SK-N-SH treated with all-trans-retinoic acid at 6 μM for 48 hours (cell line): Measurements from ENCODE around the gene CIDEC.
A peak's percentile ranks its signal among the peaks of the same experiment; 100 is the strongest.

ENCODE experiments used
- ATAC-seq: fragments of 200-7000 bp; cut with Tn5 transposase; 3 replicates; pipeline ENCODE4 v1.9.1; 2020; ENCODE audit warnings: mild to moderate bottlenecking, moderate library complexity
- ARNTL ChIP-seq: fragments of 450-650 bp; formaldehyde crosslinking; IDR thresholded peaks from 2 replicates; pipeline ENCODE4 v1.5.0; 2020; ENCODE audit warnings: low read depth, mild to moderate bottlenecking, moderate library complexity, borderline replicate concordance
- BACH2 ChIP-seq: fragments of 250-450 bp; sonication (Bioruptor Pico); IDR thresholded peaks from 2 replicates; pipeline ENCODE4 v1.9.0; 2021; ENCODE audit warnings: mild to moderate bottlenecking, borderline replicate concordance
- CSDC2 ChIP-seq: fragments of 250-450 bp; sonication (Bioruptor Pico); IDR thresholded peaks from 2 replicates; pipeline ENCODE4 v1.5.0; 2020; ENCODE audit warnings: mild to moderate bottlenecking, moderate library complexity
- ESRRG ChIP-seq: fragments of 250-450 bp; sonication (Bioruptor Pico); IDR thresholded peaks from 2 replicates; pipeline ENCODE4 v1.6.1; 2021; ENCODE audit warnings: mild to moderate bottlenecking
- GLIS3 ChIP-seq: fragments of 250-450 bp; sonication (Bioruptor Pico); IDR thresholded peaks from 2 replicates; pipeline ENCODE4 v1.5.0; 2020; ENCODE audit warnings: mild to moderate bottlenecking, moderate library complexity
- ISL1 ChIP-seq: fragments of 250-450 bp; sonication (Bioruptor Pico); IDR thresholded peaks from 2 replicates; pipeline ENCODE4 v2.1.2; 2022; ENCODE audit warnings: mild to moderate bottlenecking, moderate library complexity
- OSR1 ChIP-seq: fragments of 250-450 bp; sonication (Bioruptor Pico); IDR thresholded peaks from 2 replicates; pipeline ENCODE4 v1.8.0; 2022; ENCODE audit warnings: moderate library complexity, mild to moderate bottlenecking, inconsistent platforms
- RARB ChIP-seq: fragments of 250-450 bp; sonication (Bioruptor Pico); IDR thresholded peaks from 2 replicates; pipeline ENCODE4 v1.8.0; 2021; ENCODE audit warnings: mild to moderate bottlenecking, moderate library complexity
- TCF4 ChIP-seq: fragments of 250-450 bp; sonication (Bioruptor Pico); IDR thresholded peaks from 2 replicates; pipeline ENCODE4 v1.8.0; 2021; ENCODE audit warnings: mild to moderate bottlenecking, moderate library complexity, borderline replicate concordance
- TOX ChIP-seq: fragments of 250-450 bp; sonication (Bioruptor Pico); IDR thresholded peaks from 2 replicates; pipeline ENCODE4 v1.8.0; 2021; ENCODE audit warnings: mild to moderate bottlenecking, moderate library complexity, borderline replicate concordance
- ZC3H10 ChIP-seq: fragments of 250-450 bp; sonication (Bioruptor Pico); IDR thresholded peaks from 2 replicates; pipeline ENCODE4 v1.5.1; 2021; ENCODE audit warnings: mild to moderate bottlenecking, moderate library complexity
- ZFP3 ChIP-seq: fragments of 250-450 bp; sonication (Bioruptor Pico); IDR thresholded peaks from 2 replicates; pipeline ENCODE4 v1.5.0; 2020; ENCODE audit warnings: mild to moderate bottlenecking, moderate library complexity
- ZFP30 ChIP-seq: fragments of 450-650 bp; formaldehyde crosslinking; IDR thresholded peaks from 2 replicates; pipeline ENCODE4 v1.5.0; 2022; ENCODE audit warnings: mild to moderate bottlenecking, moderate library complexity
- ZNF565 ChIP-seq: fragments of 450-650 bp; formaldehyde crosslinking; conservative IDR thresholded peaks from 2 replicates; pipeline ENCODE4 v1.5.0; 2020; ENCODE audit warnings: low read depth, mild to moderate bottlenecking, moderate library complexity
- ZNF70 ChIP-seq: fragments of 450-650 bp; formaldehyde crosslinking; IDR thresholded peaks from 2 replicates; pipeline ENCODE4 v1.5.0; 2020; ENCODE audit warnings: mild to moderate bottlenecking, moderate library complexity
- ZNF8 ChIP-seq: fragments of 450-650 bp; formaldehyde crosslinking; IDR thresholded peaks from 2 replicates; pipeline ENCODE4 v1.5.0; 2020; ENCODE audit warnings: mild to moderate bottlenecking, moderate library complexity
- TF ChIP-seq, protein P1 (sequence below): fragments of 250-450 bp; sonication (Bioruptor Pico); IDR thresholded peaks from 2 replicates; pipeline ENCODE4 v1.8.0; 2021; ENCODE audit warnings: low read depth, mild to moderate bottlenecking, moderate library complexity, borderline replicate concordance
- TF ChIP-seq, protein P2 (sequence below): fragments of 250-450 bp; sonication (Bioruptor Pico); IDR thresholded peaks from 2 replicates; pipeline ENCODE4 v1.5.0; 2020; ENCODE audit warnings: mild to moderate bottlenecking, moderate library complexity
- TF ChIP-seq, protein P3 (sequence below): fragments of 250-450 bp; sonication (Bioruptor Pico); IDR thresholded peaks from 2 replicates; pipeline ENCODE4 v1.8.0; 2020; ENCODE audit warnings: mild to moderate bottlenecking, moderate library complexity, borderline replicate concordance

Gene CIDEC

DNA sequence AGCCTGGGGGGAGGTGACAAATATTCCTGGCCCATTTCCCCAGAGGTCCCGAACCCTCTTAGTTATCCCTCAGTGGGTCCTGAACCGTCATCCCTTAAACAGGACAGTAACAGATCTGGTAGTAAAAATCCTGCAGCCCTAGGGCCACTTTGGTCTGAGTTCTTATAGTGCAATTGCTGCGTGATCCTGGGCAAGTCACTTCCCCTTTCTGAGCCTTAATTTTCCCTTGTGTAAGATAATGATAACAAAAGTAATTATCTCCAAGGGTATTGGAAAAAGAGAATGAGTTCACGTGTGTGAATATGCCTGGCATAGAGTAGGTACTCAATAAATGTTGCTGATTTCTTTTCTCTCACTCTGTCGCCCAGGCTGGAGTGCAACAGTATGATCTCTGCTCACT is 7.4 kb upstream of the CIDEC start (continued):
- TF ChIP-seq ZNF8, result no peak

DNA sequence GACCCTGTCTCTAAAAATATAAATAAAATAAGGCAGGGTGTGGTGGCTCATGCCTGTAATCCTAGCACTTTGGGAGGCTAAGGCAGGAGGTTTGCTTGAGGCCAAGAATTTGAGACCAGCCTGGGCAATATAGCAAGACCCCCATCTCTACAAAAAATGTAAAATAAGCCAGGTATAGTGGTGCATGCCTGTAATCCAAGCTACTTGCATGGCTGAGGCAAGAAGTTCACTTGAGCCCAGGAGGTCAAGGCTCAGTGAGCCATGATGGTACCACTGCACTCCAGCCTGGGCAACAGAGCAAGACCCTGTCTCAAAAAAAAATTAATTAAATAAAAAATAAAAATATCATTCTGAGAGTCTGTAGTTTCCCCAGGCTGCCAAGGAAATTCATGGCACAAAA is 6.3 kb upstream of the CIDEC start:
- TF ChIP-seq ARNTL (CRISPR knock-in tag) (no peak), ZFP30 (CRISPR knock-in tag) (no peak), ZNF8 (no peak), RARB (CRISPR knock-in tag) (no peak), ZNF565 (CRISPR knock-in tag) (no peak), GLIS3 (no peak), ESRRG (no peak), ZC3H10 (CRISPR knock-in tag) (no peak), TCF4 (CRISPR knock-in tag) (no peak), ISL1 (CRISPR knock-in tag) (no peak), ZNF70 (CRISPR knock-in tag) (no peak)
- TF ChIP-seq, protein P1, sequence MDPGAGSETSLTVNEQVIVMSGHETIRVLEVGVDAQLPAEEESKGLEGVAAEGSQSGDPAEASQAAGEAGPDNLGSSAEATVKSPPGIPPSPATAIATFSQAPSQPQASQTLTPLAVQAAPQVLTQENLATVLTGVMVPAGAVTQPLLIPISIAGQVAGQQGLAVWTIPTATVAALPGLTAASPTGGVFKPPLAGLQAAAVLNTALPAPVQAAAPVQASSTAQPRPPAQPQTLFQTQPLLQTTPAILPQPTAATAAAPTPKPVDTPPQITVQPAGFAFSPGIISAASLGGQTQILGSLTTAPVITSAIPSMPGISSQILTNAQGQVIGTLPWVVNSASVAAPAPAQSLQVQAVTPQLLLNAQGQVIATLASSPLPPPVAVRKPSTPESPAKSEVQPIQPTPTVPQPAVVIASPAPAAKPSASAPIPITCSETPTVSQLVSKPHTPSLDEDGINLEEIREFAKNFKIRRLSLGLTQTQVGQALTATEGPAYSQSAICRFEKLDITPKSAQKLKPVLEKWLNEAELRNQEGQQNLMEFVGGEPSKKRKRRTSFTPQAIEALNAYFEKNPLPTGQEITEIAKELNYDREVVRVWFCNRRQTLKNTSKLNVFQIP (CRISPR knock-in tag), result no peak
- TF ChIP-seq, protein P2, sequence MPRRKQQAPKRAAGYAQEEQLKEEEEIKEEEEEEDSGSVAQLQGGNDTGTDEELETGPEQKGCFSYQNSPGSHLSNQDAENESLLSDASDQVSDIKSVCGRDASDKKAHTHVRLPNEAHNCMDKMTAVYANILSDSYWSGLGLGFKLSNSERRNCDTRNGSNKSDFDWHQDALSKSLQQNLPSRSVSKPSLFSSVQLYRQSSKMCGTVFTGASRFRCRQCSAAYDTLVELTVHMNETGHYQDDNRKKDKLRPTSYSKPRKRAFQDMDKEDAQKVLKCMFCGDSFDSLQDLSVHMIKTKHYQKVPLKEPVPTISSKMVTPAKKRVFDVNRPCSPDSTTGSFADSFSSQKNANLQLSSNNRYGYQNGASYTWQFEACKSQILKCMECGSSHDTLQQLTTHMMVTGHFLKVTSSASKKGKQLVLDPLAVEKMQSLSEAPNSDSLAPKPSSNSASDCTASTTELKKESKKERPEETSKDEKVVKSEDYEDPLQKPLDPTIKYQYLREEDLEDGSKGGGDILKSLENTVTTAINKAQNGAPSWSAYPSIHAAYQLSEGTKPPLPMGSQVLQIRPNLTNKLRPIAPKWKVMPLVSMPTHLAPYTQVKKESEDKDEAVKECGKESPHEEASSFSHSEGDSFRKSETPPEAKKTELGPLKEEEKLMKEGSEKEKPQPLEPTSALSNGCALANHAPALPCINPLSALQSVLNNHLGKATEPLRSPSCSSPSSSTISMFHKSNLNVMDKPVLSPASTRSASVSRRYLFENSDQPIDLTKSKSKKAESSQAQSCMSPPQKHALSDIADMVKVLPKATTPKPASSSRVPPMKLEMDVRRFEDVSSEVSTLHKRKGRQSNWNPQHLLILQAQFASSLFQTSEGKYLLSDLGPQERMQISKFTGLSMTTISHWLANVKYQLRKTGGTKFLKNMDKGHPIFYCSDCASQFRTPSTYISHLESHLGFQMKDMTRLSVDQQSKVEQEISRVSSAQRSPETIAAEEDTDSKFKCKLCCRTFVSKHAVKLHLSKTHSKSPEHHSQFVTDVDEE (CRISPR knock-in tag), result no peak
- TF ChIP-seq, protein P3, sequence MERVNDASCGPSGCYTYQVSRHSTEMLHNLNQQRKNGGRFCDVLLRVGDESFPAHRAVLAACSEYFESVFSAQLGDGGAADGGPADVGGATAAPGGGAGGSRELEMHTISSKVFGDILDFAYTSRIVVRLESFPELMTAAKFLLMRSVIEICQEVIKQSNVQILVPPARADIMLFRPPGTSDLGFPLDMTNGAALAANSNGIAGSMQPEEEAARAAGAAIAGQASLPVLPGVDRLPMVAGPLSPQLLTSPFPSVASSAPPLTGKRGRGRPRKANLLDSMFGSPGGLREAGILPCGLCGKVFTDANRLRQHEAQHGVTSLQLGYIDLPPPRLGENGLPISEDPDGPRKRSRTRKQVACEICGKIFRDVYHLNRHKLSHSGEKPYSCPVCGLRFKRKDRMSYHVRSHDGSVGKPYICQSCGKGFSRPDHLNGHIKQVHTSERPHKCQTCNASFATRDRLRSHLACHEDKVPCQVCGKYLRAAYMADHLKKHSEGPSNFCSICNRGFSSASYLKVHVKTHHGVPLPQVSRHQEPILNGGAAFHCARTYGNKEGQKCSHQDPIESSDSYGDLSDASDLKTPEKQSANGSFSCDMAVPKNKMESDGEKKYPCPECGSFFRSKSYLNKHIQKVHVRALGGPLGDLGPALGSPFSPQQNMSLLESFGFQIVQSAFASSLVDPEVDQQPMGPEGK (CRISPR knock-in tag), result no peak
- ATAC-seq, result no peak

DNA sequence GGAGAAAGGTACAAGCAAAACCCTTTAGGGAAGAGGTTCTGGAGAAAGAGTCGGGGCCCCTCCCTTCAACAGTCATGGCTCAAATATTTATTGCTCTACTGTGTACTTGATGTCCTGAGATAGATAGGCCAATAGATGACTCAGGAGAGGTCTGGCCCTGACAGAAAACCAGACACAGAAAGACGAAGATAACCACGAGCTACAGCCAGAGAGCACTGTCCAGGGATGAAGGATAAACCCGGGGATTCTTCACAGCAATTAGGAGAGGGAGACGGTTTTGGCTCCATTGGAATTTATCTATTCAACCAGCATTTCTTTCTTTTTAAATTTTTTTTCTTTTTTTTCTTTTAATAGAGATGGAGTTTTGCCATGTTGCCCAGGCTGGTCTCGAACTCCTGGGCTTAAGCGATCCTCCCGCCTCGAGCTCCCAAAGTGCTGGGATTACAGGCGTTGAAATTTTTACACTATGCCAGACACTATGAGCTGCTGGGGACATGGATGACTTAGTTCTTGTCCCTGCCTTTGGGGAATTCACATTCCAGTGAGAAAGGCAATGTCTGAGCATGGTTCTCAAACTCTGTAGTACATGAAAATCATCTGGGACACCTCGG is 4.6 kb upstream of the CIDEC start:
- TF ChIP-seq ZFP3 (CRISPR knock-in tag) (peak; percentile 39; the same call in 1 of the 2 replicates), TCF4 (CRISPR knock-in tag) (no peak)
- ATAC-seq, result peak; percentile 95

DNA sequence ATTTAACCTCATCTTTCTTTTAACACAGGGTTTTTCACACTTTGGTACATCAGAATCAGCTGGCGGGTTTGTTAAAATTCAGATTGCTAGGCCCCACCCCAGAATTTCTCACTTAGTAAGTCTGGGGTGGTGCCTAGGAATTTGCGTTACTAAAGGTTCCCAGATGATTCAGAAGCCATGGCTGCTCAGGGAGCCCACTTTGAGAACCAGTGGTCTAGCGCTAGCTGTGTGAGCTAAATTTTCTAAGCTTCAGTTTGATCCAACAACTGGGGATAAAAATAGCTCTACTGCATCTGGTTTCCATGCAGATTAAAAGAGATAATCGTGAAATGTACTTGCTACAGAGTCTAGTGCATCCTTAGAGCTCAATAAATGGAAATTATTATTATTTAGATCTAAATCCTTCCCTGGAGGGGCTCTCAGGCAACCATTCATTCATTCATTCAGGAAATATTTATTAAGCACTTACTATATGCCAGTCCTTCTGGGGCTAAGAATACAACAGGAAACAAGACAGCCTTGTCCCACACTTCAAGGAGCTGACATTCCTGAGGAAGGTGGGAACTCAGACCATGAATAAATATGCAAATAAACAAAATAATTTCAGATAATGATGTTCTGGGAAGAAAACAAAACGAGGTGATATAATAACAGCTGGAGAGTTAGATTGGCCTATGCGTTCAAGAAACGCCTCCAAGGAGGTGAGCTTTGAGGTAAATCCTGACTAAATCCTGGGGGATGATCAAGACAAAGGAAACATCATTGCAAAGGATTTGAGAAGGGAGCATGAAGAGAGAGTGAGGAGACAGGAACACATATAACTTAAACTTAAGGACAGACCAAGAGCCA is 3.9 kb upstream of the CIDEC start:
- ATAC-seq, result peak; percentile 42
- TF ChIP-seq ZC3H10 (CRISPR knock-in tag) (no peak), ZNF70 (CRISPR knock-in tag) (no peak), CSDC2 (CRISPR knock-in tag) (no peak), ESRRG (no peak), ZFP30 (CRISPR knock-in tag) (no peak), RARB (CRISPR knock-in tag) (no peak), TCF4 (CRISPR knock-in tag) (no peak), BACH2 (CRISPR knock-in tag) (no peak), TOX (CRISPR knock-in tag) (no peak), ARNTL (CRISPR knock-in tag) (no peak), OSR1 (CRISPR knock-in tag) (no peak), ZFP3 (CRISPR knock-in tag) (no peak), ZNF565 (CRISPR knock-in tag) (no peak)
- TF ChIP-seq, protein P1 (CRISPR knock-in tag), result no peak
- TF ChIP-seq, protein P2 (CRISPR knock-in tag), result no peak
- TF ChIP-seq, protein P3 (CRISPR knock-in tag), result no peak
